Chondrocyte (in vitro differentiated cells): ENCODE results near the gene MYH16. TPM values are rescaled to one million over a fixed set of nuclear protein-coding genes. Genes with fewer than 3 reads are reported as not detected.
"Not testable (repeated sequence)": the region's sequence is repeated elsewhere in the genome, so short reads cannot be mapped to it uniquely, and the experiment has no call there.

ENCODE experiments used
- DNase-seq: peaks from one replicate; pipeline ENCODE4 v3.0.0; 2021; ENCODE audit warnings: mixed read lengths, low spot score
- H3K27ac Mint-ChIP-seq: one replicate; pipeline ENCODE4 v1.8.0; 2021; ENCODE audit warnings: mild to moderate bottlenecking, moderate library complexity, mixed read lengths; ENCODE audit not compliant: unreplicated experiment
- H3K27me3 Mint-ChIP-seq: 2 replicates; pipeline ENCODE4 v1.8.0; 2021; ENCODE audit warnings: low read depth, mixed read lengths
- H3K36me3 Mint-ChIP-seq: 2 replicates; pipeline ENCODE4 v1.8.0; 2021; ENCODE audit warnings: low read depth, mixed read lengths
- H3K4me1 Mint-ChIP-seq: 2 replicates; pipeline ENCODE4 v1.8.0; 2021; ENCODE audit warnings: low read depth, mild to moderate bottlenecking, mixed read lengths
- H3K4me3 Mint-ChIP-seq: one replicate; pipeline ENCODE4 v1.8.0; 2021; ENCODE audit warnings: mild to moderate bottlenecking, moderate library complexity, mixed read lengths; ENCODE audit not compliant: unreplicated experiment
- H3K9me3 Mint-ChIP-seq: 2 replicates; pipeline ENCODE4 v1.8.0; 2021; ENCODE audit warnings: low read depth, mixed read lengths
- total RNA-seq: library from RNA; stranded (reverse); gene quantifications from 3 replicates; pipeline ENCODE4 v1.2.1, GENCODE V29; 2021
- TF ChIP-seq, protein P1 (sequence below): fragments of 200-600 bp; sonication (generic); IDR thresholded peaks from 2 replicates; pipeline ENCODE4 v1.5.0; 2021; ENCODE audit warnings: antibody characterized with exemption, mild to moderate bottlenecking, moderate library complexity

Gene MYH16
- total RNA-seq, 1 donor from 2014 or later = not detected

GRCh38 chr7:99357701-99358490 is 85.3 kb downstream of the MYH16 start:
- peak; percentile 63 for DNase-seq
- no peaks in the 10 kb centered on the region for H3K27me3 Mint-ChIP-seq

GRCh38 chr7:99358521-99358920 is 85.9 kb downstream of the MYH16 start:
- DNase-seq = peak; percentile 34
- not testable (repeated sequence) for H3K4me3 Mint-ChIP-seq, H3K27me3 Mint-ChIP-seq, H3K9me3 Mint-ChIP-seq, H3K4me1 Mint-ChIP-seq, H3K27ac Mint-ChIP-seq
- H3K36me3 Mint-ChIP-seq = peaks cover 30% of the 10 kb centered on the region

More at GRCh38 chr7:99357701-99358490, 85.3 kb downstream of the MYH16 start:
- H3K9me3 Mint-ChIP-seq = no peaks in the 10 kb centered on the region
- no peak overlapping the region for H3K4me3 Mint-ChIP-seq
- H3K4me1 Mint-ChIP-seq = peaks cover 5% of the 10 kb centered on the region
- TF ChIP-seq, protein P1, sequence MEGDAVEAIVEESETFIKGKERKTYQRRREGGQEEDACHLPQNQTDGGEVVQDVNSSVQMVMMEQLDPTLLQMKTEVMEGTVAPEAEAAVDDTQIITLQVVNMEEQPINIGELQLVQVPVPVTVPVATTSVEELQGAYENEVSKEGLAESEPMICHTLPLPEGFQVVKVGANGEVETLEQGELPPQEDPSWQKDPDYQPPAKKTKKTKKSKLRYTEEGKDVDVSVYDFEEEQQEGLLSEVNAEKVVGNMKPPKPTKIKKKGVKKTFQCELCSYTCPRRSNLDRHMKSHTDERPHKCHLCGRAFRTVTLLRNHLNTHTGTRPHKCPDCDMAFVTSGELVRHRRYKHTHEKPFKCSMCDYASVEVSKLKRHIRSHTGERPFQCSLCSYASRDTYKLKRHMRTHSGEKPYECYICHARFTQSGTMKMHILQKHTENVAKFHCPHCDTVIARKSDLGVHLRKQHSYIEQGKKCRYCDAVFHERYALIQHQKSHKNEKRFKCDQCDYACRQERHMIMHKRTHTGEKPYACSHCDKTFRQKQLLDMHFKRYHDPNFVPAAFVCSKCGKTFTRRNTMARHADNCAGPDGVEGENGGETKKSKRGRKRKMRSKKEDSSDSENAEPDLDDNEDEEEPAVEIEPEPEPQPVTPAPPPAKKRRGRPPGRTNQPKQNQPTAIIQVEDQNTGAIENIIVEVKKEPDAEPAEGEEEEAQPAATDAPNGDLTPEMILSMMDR = no peak
- H3K27ac Mint-ChIP-seq = peak overlapping the region; percentile 58
- peaks cover 27% of the 10 kb centered on the region for H3K36me3 Mint-ChIP-seq

DNA sequence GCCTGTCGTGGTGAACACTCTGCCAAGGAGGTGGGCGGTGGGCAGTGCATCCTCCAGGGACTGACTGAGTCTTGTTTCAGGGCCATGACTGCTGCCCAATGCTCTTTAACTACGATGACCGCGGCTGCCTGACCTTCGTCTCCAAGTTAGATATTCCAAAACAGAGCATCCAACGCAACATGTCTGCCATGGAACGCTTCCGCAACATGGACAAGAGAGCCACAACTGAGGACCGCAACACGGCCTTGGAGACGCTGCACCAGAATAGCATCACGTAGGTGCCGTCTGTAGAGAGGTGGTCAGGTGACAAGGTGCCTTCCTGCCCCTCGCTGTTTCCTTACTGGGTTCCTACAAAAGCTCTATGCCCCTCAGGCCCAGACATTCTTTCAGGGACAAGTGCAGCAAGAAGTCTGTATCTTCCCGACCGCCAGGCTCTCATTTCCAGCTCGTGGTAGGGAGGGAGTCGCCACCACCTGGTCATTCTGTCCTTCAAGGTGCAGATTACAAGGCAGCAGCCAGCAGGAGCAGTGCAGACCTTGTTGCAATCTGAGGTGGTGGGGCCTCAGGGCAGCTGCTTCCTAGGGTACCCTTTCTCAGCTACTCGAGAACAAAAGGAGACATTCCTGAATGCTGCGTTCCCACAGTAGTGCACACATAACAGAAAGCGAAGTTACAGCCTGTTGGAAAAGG is 87.0 kb downstream of the MYH16 start:
- TF ChIP-seq, protein P1 = no peak
- Mint-ChIP-seq H3K27me3 (no peaks in the 10 kb centered on the region), H3K4me3 (no peak overlapping the region), H3K9me3 (no peaks in the 10 kb centered on the region), H3K36me3 (peaks cover 30% of the 10 kb centered on the region), H3K27ac (no peak overlapping the region), H3K4me1 (peaks cover 8% of the 10 kb centered on the region)
- DNase-seq = peak; percentile 59

Other genes with a start within 250 kb of the MYH16 start
- 28.2 to 32.2 TPM (median 30.2 TPM) in 3 replicates for gene SMURF1, start 128.7 kb upstream of the MYH16 start, total RNA-seq
- gene KPNA7, start 64.7 kb upstream of the MYH16 start, total RNA-seq = not detected in 3 replicates
- gene ARPC1A, start 53.1 kb downstream of the MYH16 start, total RNA-seq = 103 to 110 TPM (median 104 TPM) in 3 replicates
- 120 to 134 TPM (median 130 TPM) in 3 replicates for gene ARPC1B, start 101.9 kb downstream of the MYH16 start, total RNA-seq
- 91.2 to 101 TPM (median 92.2 TPM) in 3 replicates for gene PDAP1, start 135.8 kb downstream of the MYH16 start, total RNA-seq
- gene BUD31, start 136.1 kb downstream of the MYH16 start, total RNA-seq = 88.3 to 120 TPM (median 108 TPM) in 3 replicates
- gene PTCD1, start 166.0 kb downstream of the MYH16 start, total RNA-seq = 4.4 to 5.8 TPM (median 5.4 TPM) in 3 replicates
- 25.4 to 36.6 TPM (median 29.0 TPM) in 3 replicates for gene CPSF4, start 166.1 kb downstream of the MYH16 start, total RNA-seq
- gene ATP5MF, start 193.3 kb downstream of the MYH16 start, total RNA-seq = 225 to 264 TPM (median 239 TPM) in 3 replicates
- gene ZNF789, start 200.1 kb downstream of the MYH16 start, total RNA-seq = 7.3 to 15.2 TPM (median 10.0 TPM) in 3 replicates
- gene ZNF394, start 227.4 kb downstream of the MYH16 start, total RNA-seq = 13.9 to 21.2 TPM (median 15.7 TPM) in 3 replicates
- gene ZKSCAN5, start 231.8 kb downstream of the MYH16 start, total RNA-seq = 11.5 to 12.4 TPM (median 11.5 TPM) in 3 replicates